CD14-positive monocyte (primary cell): ENCODE data around the gene ITPK1. TPM values are rescaled to one million over a fixed set of nuclear protein-coding genes. Genes with fewer than 3 reads are reported as not detected.

Source experiments
- DNase-seq, 3 donors: peaks; one replicate each; pipeline ENCODE4 v3.0.0-alpha.2; 2011 to 2022
- H2AFZ ChIP-seq: 2 replicates; pipeline ENCODE4 v1.6.0; 2012; ENCODE audit warnings: mild to moderate bottlenecking, low read depth, low read length, inconsistent platforms; ENCODE audit not compliant: insufficient read depth, poor library complexity, severe bottlenecking
- H3K27ac ChIP-seq, 2 donors: 1 replicate in 1 of 2; 2 replicates in 1 of 2; pipeline ENCODE4 v1.5.1; 2012 to 2013; ENCODE audit warnings: low read length in 2 of 2, control low read depth in 1 of 2, inconsistent platforms in 1 of 2, low read depth in 1 of 2, mild to moderate bottlenecking in 1 of 2
- H3K27me3 ChIP-seq, 2 donors: one replicate each; pipeline versions ENCODE4 v1.6.0 to v1.6.1; 2011 to 2013; ENCODE audit warnings: low read length in 2 of 2; ENCODE audit not compliant: control insufficient read depth in 2 of 2, insufficient read depth in 2 of 2
- H3K36me3 ChIP-seq, 2 donors: replicated peaks in 1 of 2; 1 replicate in 1 of 2; 2 replicates in 1 of 2; pipeline versions ENCODE4 v1.5.1 to v1.6.1; 2012 to 2013; ENCODE audit warnings: low read length in 2 of 2, control low read depth in 1 of 2, inconsistent platforms in 1 of 2, mild to moderate bottlenecking in 1 of 2; ENCODE audit not compliant: insufficient read depth in 2 of 2, control insufficient read depth in 1 of 2
- H3K4me1 ChIP-seq, 2 donors: 1 replicate in 1 of 2; 2 replicates in 1 of 2; pipeline versions ENCODE4 v1.5.1 to v1.6.1; 2012 to 2013; ENCODE audit warnings: low read length in 2 of 2, control low read depth in 1 of 2, inconsistent platforms in 1 of 2, mild to moderate bottlenecking in 1 of 2, moderate library complexity in 1 of 2; ENCODE audit not compliant: insufficient read depth in 2 of 2, control insufficient read depth in 1 of 2
- H3K4me2 ChIP-seq: replicated peaks from 2 replicates; pipeline ENCODE3; 2012; ENCODE audit warnings: low read length, moderate library complexity, mild to moderate bottlenecking; ENCODE audit not compliant: poor library complexity, severe bottlenecking; ENCODE audit errors: extremely low read depth
- H3K4me3 ChIP-seq, 3 experiments: fragments of 200-600 bp in 1 of 3; sonication (generic) in 1 of 3; replicated peaks in 1 of 3; 1 replicate in 2 of 3; 2 replicates in 1 of 3; pipeline ENCODE4 v1.5.1; 2011 to 2013; ENCODE audit warnings: low read length in 3 of 3, mild to moderate bottlenecking in 3 of 3, control low read depth in 2 of 3, low read depth in 2 of 3, inconsistent platforms in 1 of 3, moderate library complexity in 1 of 3
- H3K79me2 ChIP-seq: 2 replicates; pipeline ENCODE4 v1.6.0; 2012; ENCODE audit warnings: mild to moderate bottlenecking, control low read depth, inconsistent platforms, low read length, moderate library complexity; ENCODE audit not compliant: insufficient read depth
- H3K9ac ChIP-seq: 2 replicates; pipeline ENCODE4 v1.6.0; 2017; ENCODE audit warnings: low read length, mild to moderate bottlenecking; ENCODE audit not compliant: insufficient read depth, poor library complexity, severe bottlenecking
- H3K9me3 ChIP-seq, 2 donors: replicated peaks in 1 of 2; 1 replicate in 1 of 2; 2 replicates in 1 of 2; pipeline versions ENCODE4 v1.5.1 to v1.6.1; 2012 to 2013; ENCODE audit warnings: low read length in 2 of 2, control low read depth in 1 of 2; ENCODE audit not compliant: control insufficient read depth in 1 of 2, insufficient read depth in 1 of 2
- H4K20me1 ChIP-seq: 2 replicates; pipeline ENCODE4 v1.6.0; 2012; ENCODE audit warnings: mild to moderate bottlenecking, low read length, control low read depth, moderate library complexity; ENCODE audit not compliant: insufficient read depth
- H3K27ac Mint-ChIP-seq, 7 donors: one replicate each; pipeline ENCODE4 v1.8.0; 2020; ENCODE audit warnings: mild to moderate bottlenecking in 7 of 7, mixed read lengths in 7 of 7, moderate library complexity in 6 of 7, inconsistent platforms in 2 of 7
- H3K27me3 Mint-ChIP-seq, 3 donors: one replicate each; pipeline ENCODE4 v1.8.0; 2021 to 2022; ENCODE audit warnings: low read depth in 3 of 3, mild to moderate bottlenecking in 3 of 3, mixed read lengths in 3 of 3, moderate library complexity in 3 of 3, inconsistent platforms in 1 of 3
- H3K36me3 Mint-ChIP-seq, 2 donors: one replicate each; pipeline ENCODE4 v1.8.0; 2020; ENCODE audit warnings: mixed read lengths in 2 of 2, inconsistent platforms in 1 of 2, mild to moderate bottlenecking in 1 of 2
- H3K4me1 Mint-ChIP-seq: one replicate; pipeline ENCODE4 v1.8.0; 2020; ENCODE audit warnings: mild to moderate bottlenecking, mixed read lengths
- H3K4me3 Mint-ChIP-seq, 2 donors: one replicate each; pipeline ENCODE4 v1.8.0; 2020; ENCODE audit warnings: mild to moderate bottlenecking in 2 of 2, mixed read lengths in 2 of 2, moderate library complexity in 1 of 2
- H3K9me3 Mint-ChIP-seq, 7 donors: one replicate each; pipeline ENCODE4 v1.8.0; 2020 to 2022; ENCODE audit warnings: mixed read lengths in 7 of 7, mild to moderate bottlenecking in 6 of 7, moderate library complexity in 6 of 7, inconsistent platforms in 2 of 7
- WGBS: methylation state at CpG from one replicate; pipeline ENCODE4 v1.1.5; 2013; ENCODE audit warnings: missing lambda C conversion rate; ENCODE audit not compliant: insufficient coverage; 5-methylcytosine and 5-hydroxymethylcytosine counted together
- intact Hi-C, 2 donors: fragments of 100-400 bp; cut with micrococcal nuclease; formaldehyde crosslinking; loops; one replicate each; pipeline versions ENCODE4 v1.15.0 to v1.15.1; 2023
- polyA plus RNA-seq, 3 donors: library from polyadenylated mRNA; depleted of rRNA in 1 of 3; unstranded in 2 of 3; stranded (reverse) in 1 of 3; fragments of 300-500 nt in 2 of 3; fragments of >200 nt in 1 of 3; fragmentation: Illumina TruSeq in 2 of 3; gene quantifications; 1 replicate in 2 of 3; 2 replicates in 1 of 3; pipeline ENCODE4 v1.2.3, GENCODE V29; 2012 to 2021
- TF ChIP-seq, protein P1 (sequence below): fragments of 200-600 bp; IDR thresholded peaks from one replicate; pipeline ENCODE4 v1.8.0; 2022; ENCODE audit warnings: antibody characterized with exemption, mild to moderate bottlenecking

ITPK1 gene
- polyA plus RNA-seq, 3 donors, result 57.1 to 144 (median 63.0) TPM

GRCh38 chr14:92945959-92946846 lies 169.5 kb downstream of the ITPK1 start:
- Histone ChIP-seq H3K4me3 (no peak overlapping the region), H3K9ac (no peak overlapping the region), H3K4me2 (no peak overlapping the region), H3K27ac (no peak overlapping the region), H3K4me1 (no peaks in the 10 kb centered on the region), H3K36me3 (peaks cover 95 to 100% of the 10 kb centered on the region in 2 donors), H3K9me3 (no peaks in the 10 kb centered on the region), H2AFZ (no peak overlapping the region), H3K27me3 (no peaks in the 10 kb centered on the region), H3K79me2 (peaks cover 4% of the 10 kb centered on the region), H4K20me1 (peaks cover 79% of the 10 kb centered on the region)
- TF ChIP-seq, protein P1, sequence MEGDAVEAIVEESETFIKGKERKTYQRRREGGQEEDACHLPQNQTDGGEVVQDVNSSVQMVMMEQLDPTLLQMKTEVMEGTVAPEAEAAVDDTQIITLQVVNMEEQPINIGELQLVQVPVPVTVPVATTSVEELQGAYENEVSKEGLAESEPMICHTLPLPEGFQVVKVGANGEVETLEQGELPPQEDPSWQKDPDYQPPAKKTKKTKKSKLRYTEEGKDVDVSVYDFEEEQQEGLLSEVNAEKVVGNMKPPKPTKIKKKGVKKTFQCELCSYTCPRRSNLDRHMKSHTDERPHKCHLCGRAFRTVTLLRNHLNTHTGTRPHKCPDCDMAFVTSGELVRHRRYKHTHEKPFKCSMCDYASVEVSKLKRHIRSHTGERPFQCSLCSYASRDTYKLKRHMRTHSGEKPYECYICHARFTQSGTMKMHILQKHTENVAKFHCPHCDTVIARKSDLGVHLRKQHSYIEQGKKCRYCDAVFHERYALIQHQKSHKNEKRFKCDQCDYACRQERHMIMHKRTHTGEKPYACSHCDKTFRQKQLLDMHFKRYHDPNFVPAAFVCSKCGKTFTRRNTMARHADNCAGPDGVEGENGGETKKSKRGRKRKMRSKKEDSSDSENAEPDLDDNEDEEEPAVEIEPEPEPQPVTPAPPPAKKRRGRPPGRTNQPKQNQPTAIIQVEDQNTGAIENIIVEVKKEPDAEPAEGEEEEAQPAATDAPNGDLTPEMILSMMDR, result no peak
- H3K27me3 Mint-ChIP-seq, result peaks cover 0 to 1% (median 0%) of the 10 kb centered on the region in 3 donors
- H3K4me1 Mint-ChIP-seq, result no peaks in the 10 kb centered on the region
- H3K4me3 Mint-ChIP-seq, result no peak overlapping the region
- no peak for DNase-seq
- peak overlapping the region in 2 of 7 donors; percentile 3 to 71 for H3K27ac Mint-ChIP-seq
- no peaks in the 10 kb centered on the region for H3K9me3 Mint-ChIP-seq
- WGBS, result 96% methylated on average over 19 of the region's 38 CpGs
- intact Hi-C loops, result no loop called here
- peaks cover 79 to 98% of the 10 kb centered on the region in 2 donors for H3K36me3 Mint-ChIP-seq

DNA sequence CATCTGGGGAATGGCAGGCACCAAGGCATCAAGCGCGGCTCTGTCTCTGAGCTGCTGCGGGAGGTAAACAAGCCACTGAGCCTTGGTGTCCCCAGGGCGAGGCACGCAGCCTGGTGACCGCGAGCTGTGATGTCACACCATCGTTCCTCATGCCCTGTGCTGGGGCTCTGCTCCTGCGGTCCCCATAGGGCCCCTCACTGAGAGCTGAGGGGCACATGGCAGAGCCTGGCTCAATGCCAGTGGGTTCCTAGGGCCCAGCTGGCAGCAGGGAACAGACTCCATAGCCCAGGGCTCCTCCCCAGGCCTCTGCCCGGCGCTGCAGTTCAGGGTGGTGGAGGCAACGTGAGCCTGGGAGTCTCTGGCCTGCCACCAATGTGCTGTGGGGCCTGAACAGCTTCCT lies 170.2 kb downstream of the ITPK1 start:
- no peak overlapping the region for H3K4me2 ChIP-seq
- intact Hi-C loops, result no loop called here
- H3K4me3 Mint-ChIP-seq, result no peak overlapping the region
- TF ChIP-seq, protein P1, result no peak
- WGBS, result 97% methylated on average over 12 of the region's 12 CpGs
- H3K27me3 ChIP-seq, result no peaks in the 10 kb centered on the region
- no peak overlapping the region for H3K9ac ChIP-seq
- H3K36me3 Mint-ChIP-seq, result peaks cover 79 to 98% of the 10 kb centered on the region in 2 donors
- H4K20me1 ChIP-seq, result peaks cover 79% of the 10 kb centered on the region
- no peak overlapping the region for H3K27ac Mint-ChIP-seq
- H3K4me1 Mint-ChIP-seq, result no peaks in the 10 kb centered on the region
- H3K4me1 ChIP-seq, result no peaks in the 10 kb centered on the region
- peaks cover 94 to 100% of the 10 kb centered on the region in 2 donors for H3K36me3 ChIP-seq
- no peaks in the 10 kb centered on the region for H3K9me3 Mint-ChIP-seq
- no peak overlapping the region for H3K4me3 ChIP-seq
- H3K27ac ChIP-seq, result no peak overlapping the region
- no peaks in the 10 kb centered on the region for H3K9me3 ChIP-seq
- H3K79me2 ChIP-seq, result no peaks in the 10 kb centered on the region
- no peak for DNase-seq
- H3K27me3 Mint-ChIP-seq, result peaks cover 0 to 1% (median 0%) of the 10 kb centered on the region in 3 donors
- H2AFZ ChIP-seq, result no peak overlapping the region
